K562 (cell line): Measurements from ENCODE around the gene ZNF148. TPM values are rescaled to one million over a fixed set of nuclear protein-coding genes. Genes with fewer than 3 reads are reported as not detected.

Experiments
- ATF3 ChIP-seq, 2 experiments: fragments of 450-650 bp in 1 of 2; sonication (generic) in 1 of 2; formaldehyde crosslinking in 1 of 2; IDR thresholded peaks in 1 of 2; conservative IDR thresholded peaks in 1 of 2; 2 replicates each; pipeline versions ENCODE4 v1.6.1 to v1.8.1; 2016 to 2023; ENCODE audit warnings: mild to moderate bottlenecking in 2 of 2, moderate library complexity in 2 of 2, inconsistent platforms in 1 of 2, missing genetic modification reagents in 1 of 2
- BDP1 ChIP-seq: IDR thresholded peaks from 3 replicates; pipeline ENCODE4 v1.6.1; 2011; ENCODE audit not compliant: insufficient read length, insufficient read depth
- C11orf30 ChIP-seq: fragments of 450-650 bp; IDR thresholded peaks from 2 replicates; pipeline ENCODE4 v1.6.1; 2016; ENCODE audit warnings: low read depth, mild to moderate bottlenecking
- FOSL1 ChIP-seq: fragments of 200-800 bp; sonication (Bioruptor generic); conservative IDR thresholded peaks from 2 replicates; pipeline ENCODE4 v1.6.1; 2016; ENCODE audit warnings: missing genetic modification characterization, missing compliant biosample characterization
- IFI16 ChIP-seq: fragments of 250-450 bp; sonication (Bioruptor Pico); IDR thresholded peaks from 2 replicates; pipeline ENCODE4 v2.1.2; 2022; ENCODE audit warnings: mild to moderate bottlenecking, inconsistent platforms
- KLF6 ChIP-seq: fragments of 250-450 bp; sonication (Bioruptor Pico); IDR thresholded peaks from 2 replicates; pipeline ENCODE4 v1.4.0; 2020; ENCODE audit warnings: mild to moderate bottlenecking, moderate library complexity, borderline replicate concordance
- MAFG ChIP-seq: fragments of 450-650 bp; conservative IDR thresholded peaks from 2 replicates; pipeline ENCODE4 v1.6.1; 2016; ENCODE audit warnings: missing genetic modification characterization, missing compliant biosample characterization
- MAFK ChIP-seq: IDR thresholded peaks from 2 replicates; pipeline ENCODE4 v1.6.1; 2011; ENCODE audit warnings: low read length, improper control_type of control experiment
- MIER1 ChIP-seq: fragments of 450-650 bp; IDR thresholded peaks from 2 replicates; pipeline ENCODE4 v1.6.1; 2016; ENCODE audit warnings: antibody characterized with exemption, mild to moderate bottlenecking, low read depth
- MTA1 ChIP-seq: fragments of 450-650 bp; IDR thresholded peaks from 2 replicates; pipeline ENCODE4 v1.6.1; 2017; ENCODE audit warnings: borderline replicate concordance
- PKNOX1 ChIP-seq: fragments of 450-650 bp; IDR thresholded peaks from 2 replicates; pipeline ENCODE4 v1.6.1; 2016
- RBM17 ChIP-seq: fragments of 200-400 bp; formaldehyde crosslinking; IDR thresholded peaks from 2 replicates; pipeline ENCODE4 v1.6.1; 2017; ENCODE audit warnings: low read depth, mild to moderate bottlenecking, low read length, borderline replicate concordance
- TRIM24 ChIP-seq, 2 experiments: fragments of 450-650 bp; IDR thresholded peaks; 2 replicates each; pipeline ENCODE4 v1.6.1; 2016
- VEZF1 ChIP-seq: fragments of 200-800 bp; sonication (Bioruptor generic); IDR thresholded peaks from 2 replicates; pipeline ENCODE4 v1.6.1; 2017; ENCODE audit warnings: missing genetic modification characterization, missing compliant biosample characterization
- ZBTB33 ChIP-seq: sonication (generic); formaldehyde crosslinking; IDR thresholded peaks from 2 replicates; pipeline ENCODE4 v1.8.1; 2023; ENCODE audit warnings: mild to moderate bottlenecking, missing genetic modification reagents
- ZEB2 ChIP-seq: fragments of 450-650 bp; IDR thresholded peaks from 2 replicates; pipeline ENCODE4 v1.6.1; 2016
- ZNF239 ChIP-seq: fragments of 250-450 bp; sonication (Bioruptor Pico); IDR thresholded peaks from 2 replicates; pipeline ENCODE4 v1.4.0; 2020; ENCODE audit warnings: mild to moderate bottlenecking
- ZNF384 ChIP-seq: IDR thresholded peaks from 2 replicates; pipeline ENCODE4 v1.6.1; 2012; ENCODE audit warnings: low read depth, low read length, improper control_type of control experiment
- polyA plus RNA-seq, 8 experiments: library from polyadenylated mRNA; depleted of rRNA in 4 of 8; stranded (reverse) in 5 of 8; unstranded in 3 of 8; fragments of >200 nt; fragmentation: Nextera tagmentation in 2 of 8; fragmentation: Illumina TruSeq in 1 of 8; extraction: Ambion mirVana in 2 of 8; extraction: Trizol in 1 of 8; gene quantifications; 2 replicates each; pipeline versions ENCODE4 v1.2.1 to v1.2.3, GENCODE V29; 2011 to 2014; ENCODE audit warnings: inconsistent platforms in 1 of 8, missing spikeins in 1 of 8
- total RNA-seq, 7 experiments: library from RNA; depleted of rRNA in 6 of 7; stranded (reverse); fragments of >200 nt in 6 of 7; fragmentation: Illumina TruSeq in 2 of 7; extraction: Trizol in 2 of 7; gene quantifications; 2 replicates each; pipeline versions ENCODE4 v1.2.1 to v1.2.3, GENCODE V29; 2011 to 2021; ENCODE audit warnings: low replicate concordance in 1 of 7

ZNF148 gene
- total and polyA plus RNA-seq, 9 of the 15 experiments (the other 6 are each of a cell fraction or from before 2014, with no cell fraction given): 2.7 to 15.1 (median 8.3) TPM

- TF ChIP-seq TRIM24 (IDR thresholded peaks at IDR 0.05): no peak
- no peak for TF ChIP-seq ZBTB33 (CRISPR knock-in tag)
- no peak for TF ChIP-seq IFI16 (CRISPR knock-in tag)
- TF ChIP-seq VEZF1 (CRISPR knock-in tag): no peak
- peak; percentile 76 for TF ChIP-seq MAFG (tag)
- peak; percentile 58; the same call in 1 of the 2 replicates for TF ChIP-seq C11orf30
- no peak for TF ChIP-seq MIER1
- TF ChIP-seq BDP1: no peak
- peak; percentile 18; the same call in 1 of the 2 replicates for TF ChIP-seq MAFK
- TF ChIP-seq ZNF239 (CRISPR knock-in tag): no peak
- no peak for TF ChIP-seq KLF6
- peak; percentile 35; the same call in 1 of the 2 replicates for TF ChIP-seq PKNOX1
- TF ChIP-seq FOSL1 (tag): peak; percentile 33; the same call in 1 of the 2 replicates
- no peak for TF ChIP-seq ZEB2
- peak; percentile 21; the same call in 1 of the 2 replicates for TF ChIP-seq ATF3 (IDR thresholded peaks at IDR 0.05)
- TF ChIP-seq ATF3 (CRISPR knock-in tag; conservative IDR thresholded peaks at IDR 0.05): no peak
- no peak for TF ChIP-seq RBM17
- no peak for TF ChIP-seq MTA1
- TF ChIP-seq ZNF384: peak; percentile 86
Observed at GRCh38 chr3:125214738-125215137, 160.4 kb downstream of the ZNF148 start (continued).
